HEK293T (cell line): ENCODE data around the gene MUCL3.

Experiments
- BHLHE40 ChIP-seq: fragments of 450-650 bp; IDR thresholded peaks from 2 replicates; pipeline ENCODE4 v1.6.1; 2016; ENCODE audit warnings: mild to moderate bottlenecking, moderate library complexity, borderline replicate concordance
- CTBP1 ChIP-seq: fragments of 450-650 bp; IDR thresholded peaks from 2 replicates; pipeline ENCODE4 v1.6.1; 2016; ENCODE audit warnings: borderline replicate concordance
- ELF4 ChIP-seq: fragments of 450-650 bp; IDR thresholded peaks from 2 replicates; pipeline ENCODE4 v1.6.1; 2017; ENCODE audit warnings: antibody characterized with exemption
- FOXA1 ChIP-seq: fragments of 450-650 bp; IDR thresholded peaks from 2 replicates; pipeline ENCODE4 v1.6.1; 2016; ENCODE audit warnings: mild to moderate bottlenecking
- FOXK2 ChIP-seq: fragments of 450-650 bp; IDR thresholded peaks from 2 replicates; pipeline ENCODE4 v1.6.1; 2016; ENCODE audit warnings: mild to moderate bottlenecking
- FOXM1 ChIP-seq: fragments of 450-650 bp; IDR thresholded peaks from 2 replicates; pipeline ENCODE4 v1.6.1; 2017; ENCODE audit warnings: mild to moderate bottlenecking, borderline replicate concordance
- HDGF ChIP-seq: fragments of 450-650 bp; IDR thresholded peaks from 2 replicates; pipeline ENCODE4 v1.6.1; 2017; ENCODE audit warnings: antibody characterized with exemption, borderline replicate concordance
- NFRKB ChIP-seq: fragments of 450-650 bp; IDR thresholded peaks from 2 replicates; pipeline ENCODE4 v1.6.1; 2016; ENCODE audit warnings: mild to moderate bottlenecking, moderate library complexity
- SP1 ChIP-seq: fragments of 450-650 bp; IDR thresholded peaks from 2 replicates; pipeline ENCODE4 v1.6.1; 2017
- SUZ12 ChIP-seq: fragments of 450-650 bp; IDR thresholded peaks from 2 replicates; pipeline ENCODE4 v1.6.1; 2016; ENCODE audit warnings: mild to moderate bottlenecking
- TF ChIP-seq, protein P1 (sequence below): fragments of 450-650 bp; IDR thresholded peaks from 2 replicates; pipeline ENCODE4 v1.6.1; 2016

DNA sequence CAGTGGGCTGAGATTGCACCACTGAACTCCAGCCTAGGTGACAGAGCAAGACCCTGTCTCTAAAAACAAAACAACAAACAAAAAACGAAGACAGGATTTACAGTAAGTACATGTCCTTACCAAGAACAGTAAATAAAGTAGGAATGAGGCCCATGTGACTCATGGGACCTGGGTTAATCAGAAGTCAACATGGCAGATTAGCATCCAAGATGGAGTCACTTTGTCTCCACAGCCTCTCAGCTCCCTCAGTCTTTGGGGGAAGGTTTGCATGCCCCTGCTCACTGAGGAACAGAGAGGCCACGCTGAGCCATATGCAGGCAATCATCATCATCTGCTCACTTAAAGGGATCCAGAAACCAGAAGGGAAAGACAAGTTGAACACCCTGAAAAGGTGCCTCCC lies 61.7 kb downstream of the MUCL3 start:
- TF ChIP-seq, protein P1, sequence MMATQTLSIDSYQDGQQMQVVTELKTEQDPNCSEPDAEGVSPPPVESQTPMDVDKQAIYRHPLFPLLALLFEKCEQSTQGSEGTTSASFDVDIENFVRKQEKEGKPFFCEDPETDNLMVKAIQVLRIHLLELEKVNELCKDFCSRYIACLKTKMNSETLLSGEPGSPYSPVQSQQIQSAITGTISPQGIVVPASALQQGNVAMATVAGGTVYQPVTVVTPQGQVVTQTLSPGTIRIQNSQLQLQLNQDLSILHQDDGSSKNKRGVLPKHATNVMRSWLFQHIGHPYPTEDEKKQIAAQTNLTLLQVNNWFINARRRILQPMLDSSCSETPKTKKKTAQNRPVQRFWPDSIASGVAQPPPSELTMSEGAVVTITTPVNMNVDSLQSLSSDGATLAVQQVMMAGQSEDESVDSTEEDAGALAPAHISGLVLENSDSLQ: no peak
- TF ChIP-seq FOXM1 (no peak), FOXA1 (no peak), BHLHE40 (no peak), SUZ12 (no peak), HDGF (no peak), SP1 (no peak), FOXK2 (no peak), ELF4 (no peak), CTBP1 (no peak), NFRKB (no peak)
